GM19438 (cell line): Measurements from ENCODE around the gene EVI5L.
"Not testable (repeated sequence)": the region's sequence is repeated elsewhere in the genome, so short reads cannot be mapped to it uniquely, and the experiment has no call there.

Source experiments
- ATAC-seq: cut with Tn5 transposase; IDR thresholded peaks from one replicate; pipeline ENCODE4 v1.9.1; 2021; ENCODE audit warnings: low read depth; ENCODE audit not compliant: unreplicated experiment

Gene EVI5L

DNA sequence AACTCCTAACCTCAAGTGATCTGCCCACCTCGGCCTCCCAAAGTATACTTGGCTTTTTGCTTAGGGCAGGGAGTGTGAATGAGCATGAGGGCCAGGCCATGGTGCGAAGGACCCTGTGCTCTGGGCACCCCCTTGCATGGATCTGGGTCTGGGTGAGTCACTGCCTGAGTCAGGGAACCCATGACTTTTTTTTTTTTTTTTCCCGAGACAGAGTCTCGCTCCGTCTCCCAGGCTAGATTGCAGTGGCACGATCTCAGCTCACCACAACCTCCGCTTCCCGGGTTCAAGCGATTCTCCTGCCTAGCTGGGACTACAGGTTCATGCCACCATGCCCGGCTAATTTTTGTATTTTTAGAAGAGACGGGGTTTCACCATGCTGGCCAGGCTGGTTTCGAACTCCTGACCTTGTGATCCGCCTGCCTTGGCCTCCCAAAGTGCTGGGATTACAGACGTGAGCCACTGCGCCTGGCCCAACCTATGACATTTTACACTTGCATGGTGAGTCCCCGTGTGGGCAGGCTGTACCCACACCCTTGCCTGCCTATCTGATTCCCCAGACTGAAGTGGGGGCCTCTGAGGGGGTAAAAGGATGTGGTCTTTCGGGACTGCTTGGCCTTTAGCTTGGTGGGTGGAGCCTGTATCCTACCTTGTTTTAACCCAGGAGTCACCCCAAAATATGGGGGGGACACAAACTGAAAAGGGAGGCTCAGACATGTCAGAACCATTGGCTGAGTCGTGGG, 63.5 kb downstream of the EVI5L start:
- ATAC-seq = not testable (repeated sequence)

DNA sequence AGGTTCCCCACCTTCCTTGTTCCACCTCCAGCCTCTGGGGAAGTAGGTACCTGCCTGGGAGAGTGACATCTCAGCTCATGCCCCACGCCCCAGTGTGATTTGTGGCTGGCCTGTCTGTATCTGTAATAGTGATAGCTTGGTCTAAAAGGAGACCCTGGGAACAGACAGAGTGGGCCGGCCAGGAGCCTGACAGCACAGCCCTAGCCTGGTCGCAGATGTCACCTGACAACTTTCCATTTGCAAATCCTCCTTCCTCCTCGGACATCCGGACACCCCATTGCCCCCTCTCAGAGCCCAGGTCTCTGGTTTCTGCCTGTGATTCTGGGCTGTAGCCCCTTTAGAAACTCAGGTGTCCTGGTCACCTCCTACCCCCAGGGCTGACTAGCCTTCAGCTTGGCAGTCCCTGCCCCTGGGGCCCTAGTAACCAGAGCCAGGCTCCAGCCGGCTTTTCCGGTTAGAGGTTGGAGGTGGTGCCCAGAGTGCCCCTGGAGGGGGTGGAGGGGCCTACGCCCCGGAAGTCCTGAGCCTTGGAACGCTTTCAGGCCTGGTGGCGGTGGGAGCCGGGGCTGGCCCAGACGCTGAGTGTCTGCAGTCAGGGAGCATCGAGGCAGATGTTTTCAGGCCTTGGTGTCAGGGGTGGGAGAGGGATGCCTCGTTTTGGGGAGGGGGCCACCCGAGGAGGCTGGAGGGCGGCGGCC, 64.7 kb downstream of the EVI5L start:
- no peak for ATAC-seq

GRCh38 chr19:7895565-7895964, 65.5 kb downstream of the EVI5L start:
- ATAC-seq = no peak

- ATAC-seq = no peak
Observed at GRCh38 chr19:7897292-7897691, 67.3 kb downstream of the EVI5L start.

DNA sequence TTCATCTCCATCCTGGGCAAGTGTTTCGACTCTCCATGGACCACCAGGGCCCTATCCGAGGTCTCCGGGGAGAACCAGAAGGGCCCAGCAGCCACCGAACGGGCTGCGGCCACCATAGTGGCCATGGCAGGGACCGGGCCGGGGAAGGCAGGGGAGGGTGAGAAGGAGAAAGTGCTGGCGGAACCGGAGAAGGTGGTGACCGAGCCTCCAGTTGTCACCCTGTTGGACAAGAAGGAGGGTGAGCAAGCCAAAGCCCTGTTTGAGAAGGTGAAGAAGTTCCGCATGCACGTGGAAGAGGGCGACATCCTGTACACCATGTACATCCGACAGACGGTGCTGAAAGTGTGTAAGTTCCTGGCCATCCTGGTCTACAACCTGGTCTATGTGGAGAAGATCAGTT, 68.9 kb downstream of the EVI5L start:
- no peak for ATAC-seq

- ATAC-seq = no peak
Observed at GRCh38 chr19:7899751-7900378, 69.8 kb downstream of the EVI5L start.

DNA sequence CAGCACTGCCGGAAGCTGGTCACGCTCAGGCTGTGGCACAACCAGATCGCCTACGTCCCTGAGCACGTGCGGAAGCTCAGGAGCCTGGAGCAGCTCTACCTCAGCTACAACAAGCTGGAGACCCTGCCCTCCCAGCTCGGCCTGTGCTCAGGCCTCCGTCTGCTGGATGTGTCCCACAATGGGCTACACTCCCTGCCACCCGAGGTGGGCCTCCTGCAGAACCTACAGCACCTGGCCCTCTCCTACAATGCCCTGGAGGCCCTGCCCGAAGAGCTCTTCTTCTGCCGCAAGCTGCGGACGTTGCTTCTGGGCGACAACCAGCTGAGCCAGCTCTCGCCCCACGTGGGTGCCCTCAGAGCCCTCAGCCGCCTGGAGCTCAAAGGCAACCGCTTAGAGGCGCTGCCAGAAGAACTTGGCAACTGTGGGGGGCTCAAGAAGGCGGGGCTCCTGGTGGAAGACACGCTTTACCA, 70.4 kb downstream of the EVI5L start:
- ATAC-seq = no peak

DNA sequence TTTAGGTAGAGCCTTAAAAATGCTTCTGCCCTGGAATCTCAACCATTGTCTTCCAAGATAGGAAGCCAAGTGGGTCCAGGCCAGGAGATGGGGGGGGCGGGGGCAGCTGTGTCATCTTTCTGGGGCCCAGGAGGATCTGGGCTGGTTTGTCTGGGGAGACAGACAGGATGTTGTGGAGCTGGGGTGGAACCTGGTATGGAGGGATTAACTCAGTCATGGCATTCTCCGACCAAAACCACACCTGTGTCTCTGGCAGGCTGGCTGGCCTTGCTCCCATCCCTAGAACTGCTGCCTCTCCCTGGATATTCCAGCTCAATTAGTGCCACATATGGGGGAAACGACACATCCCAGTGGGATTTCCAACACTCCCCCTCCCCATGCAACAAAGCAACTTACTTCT, 70.9 kb downstream of the EVI5L start:
- ATAC-seq = no peak

- no peak for ATAC-seq
Observed at GRCh38 chr19:7901337-7901736, 71.3 kb downstream of the EVI5L start.

GRCh38 chr19:7902796-7903243, 72.8 kb downstream of the EVI5L start:
- no peak for ATAC-seq

DNA sequence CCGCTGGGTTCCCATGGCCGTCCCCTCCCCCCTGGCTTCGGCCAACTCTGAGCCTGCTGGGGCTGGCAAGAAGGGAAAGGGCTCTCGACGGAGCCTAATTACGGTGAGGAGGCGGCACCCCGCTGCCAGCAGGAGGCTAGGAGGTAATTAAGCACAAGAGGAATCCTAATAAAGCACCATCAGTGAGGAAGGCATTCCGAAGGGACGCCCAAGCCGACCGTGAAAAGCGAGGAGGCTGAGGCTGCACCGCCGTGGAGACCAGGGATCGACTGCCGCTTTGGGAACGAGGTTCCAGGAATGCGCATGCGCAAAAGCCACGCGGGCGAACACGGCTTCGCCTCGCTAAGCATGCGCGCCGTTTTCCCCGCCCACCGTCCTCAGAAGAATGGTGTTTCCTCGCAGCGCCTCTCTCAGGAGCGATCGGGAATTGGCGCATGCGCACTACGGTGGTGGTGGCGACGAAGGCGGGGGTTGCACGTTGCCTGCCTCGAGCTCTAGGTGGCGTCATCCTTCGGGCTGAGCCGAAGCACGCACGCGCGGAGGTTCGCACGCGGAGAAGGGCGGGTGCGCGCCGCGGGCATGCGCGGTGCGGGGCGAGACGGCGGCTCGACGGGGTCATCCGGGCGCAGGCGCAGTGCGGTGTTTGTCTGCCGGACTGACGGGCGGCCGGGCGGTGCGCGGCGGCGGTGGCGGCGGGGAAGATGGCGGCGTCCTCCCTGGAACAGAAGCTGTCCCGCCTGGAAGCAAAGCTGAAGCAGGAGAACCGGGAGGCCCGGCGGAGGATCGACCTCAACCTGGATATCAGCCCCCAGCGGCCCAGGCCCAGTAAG, 73.4 kb downstream of the EVI5L start, which contains the start of gene MAP2K7:
Gene MAP2K7 (plus strand): TSS at position 634 of the 830 bp plus-strand sequence. CDS start 68 bp downstream, at position 702.
- peak; percentile 79 for ATAC-seq

GRCh38 chr19:7904074-7905020, 74.3 kb downstream of the EVI5L start:
- ATAC-seq = peak; percentile 27

DNA sequence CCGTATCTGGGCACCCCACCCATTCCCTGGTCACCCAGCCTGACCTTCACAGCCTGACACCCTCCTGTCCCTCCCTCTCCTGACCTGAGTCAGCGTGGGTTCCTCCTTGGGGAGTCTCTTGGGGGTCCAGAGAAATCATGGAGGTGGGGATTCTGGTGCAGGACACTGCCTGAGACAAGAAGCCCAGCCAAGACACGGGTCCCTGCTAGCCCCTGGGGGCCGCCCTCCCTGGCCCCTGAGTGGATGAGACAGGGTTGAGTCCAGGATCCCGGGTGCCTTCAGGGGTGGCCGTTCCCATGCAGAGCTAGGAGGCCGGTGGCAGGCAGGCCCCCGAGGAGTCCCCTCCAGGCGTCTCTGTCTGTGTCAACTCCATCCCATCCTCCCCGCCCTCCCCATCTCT, 75.2 kb downstream of the EVI5L start:
- ATAC-seq = no peak

DNA sequence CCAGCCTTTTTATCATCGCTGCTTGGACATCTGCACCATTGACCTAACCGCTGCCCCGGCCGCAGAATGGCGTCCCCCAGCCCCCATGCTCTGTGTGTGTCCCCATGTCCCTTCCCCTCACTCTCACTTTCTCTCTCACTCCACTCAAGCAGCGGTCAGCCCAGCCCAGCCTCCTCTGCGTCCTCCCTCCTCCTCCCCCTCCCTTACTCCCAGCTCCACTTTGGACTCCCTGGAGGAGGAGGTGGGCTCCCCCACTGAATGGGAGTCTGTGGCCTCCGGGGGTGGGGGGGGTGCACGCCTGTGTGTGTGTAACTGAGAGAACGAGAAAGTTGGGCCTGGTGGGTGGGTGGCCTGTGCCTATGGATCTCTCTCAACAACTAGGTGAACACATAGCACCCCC, 75.8 kb downstream of the EVI5L start:
- no peak for ATAC-seq

DNA sequence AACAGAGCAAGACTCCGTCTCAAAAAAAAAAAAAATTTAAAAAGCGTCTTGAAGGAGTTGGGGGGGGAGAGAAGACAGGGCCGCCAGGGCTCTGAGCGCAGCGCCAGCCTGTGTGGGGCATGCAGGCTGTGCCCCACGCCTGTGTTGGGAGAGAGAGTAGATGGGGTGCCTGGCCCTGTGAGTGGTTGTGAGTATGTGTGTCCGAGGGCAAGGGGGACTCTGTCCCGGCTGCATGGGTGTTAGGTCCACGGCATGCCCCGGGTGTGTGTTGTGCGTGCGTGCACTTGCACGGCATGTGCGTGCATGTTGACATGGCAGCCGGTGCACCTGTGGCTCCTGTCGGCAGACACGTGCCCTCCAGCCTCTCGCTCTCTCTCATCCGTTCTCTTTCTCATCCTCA, 77.1 kb downstream of the EVI5L start:
- no peak for ATAC-seq

GRCh38 chr19:7907544-7907943, 77.5 kb downstream of the EVI5L start:
- ATAC-seq = no peak

DNA sequence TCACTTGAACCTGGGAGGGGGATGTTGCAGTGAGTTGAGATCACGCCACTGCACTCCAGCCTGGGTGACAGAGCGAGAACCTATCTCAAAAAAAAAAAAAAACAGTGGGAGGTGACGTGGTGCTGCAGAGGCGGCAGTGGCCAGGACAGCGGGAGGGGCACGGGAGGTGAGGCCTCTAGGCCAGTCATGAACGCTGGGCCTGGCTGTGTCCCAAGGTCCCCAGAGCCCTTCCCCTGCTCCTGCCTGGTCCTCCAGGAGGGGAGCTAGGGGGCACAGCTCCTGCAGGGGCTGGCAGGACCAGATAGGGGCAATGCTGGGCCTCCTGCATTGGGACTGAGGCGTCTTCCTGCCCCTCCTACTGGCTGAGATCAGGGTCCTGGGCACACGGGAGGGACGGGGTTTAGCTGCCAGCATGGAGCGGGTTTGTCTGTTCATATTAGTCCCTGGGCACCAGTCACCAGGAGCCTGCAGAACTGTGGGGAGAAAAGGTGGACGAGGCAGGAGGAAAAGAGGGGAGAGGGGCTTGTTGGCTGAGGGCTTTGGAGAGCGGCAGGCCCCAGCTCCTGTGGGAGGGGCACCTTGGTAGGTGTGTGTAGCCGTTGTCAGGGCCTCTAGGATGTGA, 78.2 kb downstream of the EVI5L start:
- ATAC-seq = no peak

- no peak for ATAC-seq
Observed at GRCh38 chr19:7908742-7909461, 78.9 kb downstream of the EVI5L start.
